Fibroblast of mammary gland (primary cell): ENCODE measurements around the gene SH3D21.

ENCODE experiments used
- DNase-seq: peaks from one replicate; pipeline ENCODE4 v3.0.0-alpha.2; 2010; ENCODE audit warnings: low read depth
- H3K4me3 ChIP-seq: 2 replicates; pipeline ENCODE4 v1.5.1; 2011; ENCODE audit warnings: low read depth, mild to moderate bottlenecking, low read length, moderate library complexity; ENCODE audit not compliant: control insufficient read depth
- TF ChIP-seq, protein P1 (sequence below): conservative IDR thresholded peaks from 2 replicates; pipeline ENCODE4 v1.5.1; 2011; ENCODE audit warnings: low read depth, low read length, inconsistent platforms; ENCODE audit not compliant: control insufficient read depth, insufficient read depth

Gene SH3D21

DNA sequence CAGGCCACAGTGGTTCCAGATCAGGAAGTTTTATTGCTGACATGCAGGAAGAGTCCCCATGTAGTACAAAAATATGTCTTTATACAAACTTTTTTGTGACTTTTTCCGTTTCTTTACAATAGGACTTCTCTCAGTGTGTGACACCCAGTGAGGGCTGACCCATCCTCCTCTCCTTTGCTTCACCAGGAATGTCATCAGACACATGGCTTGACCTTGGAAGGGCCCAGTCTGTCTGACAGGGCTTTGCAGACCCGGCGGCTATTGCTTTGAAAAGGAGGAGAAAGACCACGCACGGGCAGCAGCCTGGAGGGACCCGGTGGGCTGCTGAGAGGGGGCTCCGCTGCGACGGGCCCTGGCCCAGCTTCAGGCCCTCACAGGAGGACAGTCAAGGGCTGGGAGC, 33.4 kb downstream of the SH3D21 start:
- DNase-seq = no peak
- H3K4me3 ChIP-seq = no peak overlapping the region
- TF ChIP-seq, protein P1, sequence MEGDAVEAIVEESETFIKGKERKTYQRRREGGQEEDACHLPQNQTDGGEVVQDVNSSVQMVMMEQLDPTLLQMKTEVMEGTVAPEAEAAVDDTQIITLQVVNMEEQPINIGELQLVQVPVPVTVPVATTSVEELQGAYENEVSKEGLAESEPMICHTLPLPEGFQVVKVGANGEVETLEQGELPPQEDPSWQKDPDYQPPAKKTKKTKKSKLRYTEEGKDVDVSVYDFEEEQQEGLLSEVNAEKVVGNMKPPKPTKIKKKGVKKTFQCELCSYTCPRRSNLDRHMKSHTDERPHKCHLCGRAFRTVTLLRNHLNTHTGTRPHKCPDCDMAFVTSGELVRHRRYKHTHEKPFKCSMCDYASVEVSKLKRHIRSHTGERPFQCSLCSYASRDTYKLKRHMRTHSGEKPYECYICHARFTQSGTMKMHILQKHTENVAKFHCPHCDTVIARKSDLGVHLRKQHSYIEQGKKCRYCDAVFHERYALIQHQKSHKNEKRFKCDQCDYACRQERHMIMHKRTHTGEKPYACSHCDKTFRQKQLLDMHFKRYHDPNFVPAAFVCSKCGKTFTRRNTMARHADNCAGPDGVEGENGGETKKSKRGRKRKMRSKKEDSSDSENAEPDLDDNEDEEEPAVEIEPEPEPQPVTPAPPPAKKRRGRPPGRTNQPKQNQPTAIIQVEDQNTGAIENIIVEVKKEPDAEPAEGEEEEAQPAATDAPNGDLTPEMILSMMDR = no peak

DNA sequence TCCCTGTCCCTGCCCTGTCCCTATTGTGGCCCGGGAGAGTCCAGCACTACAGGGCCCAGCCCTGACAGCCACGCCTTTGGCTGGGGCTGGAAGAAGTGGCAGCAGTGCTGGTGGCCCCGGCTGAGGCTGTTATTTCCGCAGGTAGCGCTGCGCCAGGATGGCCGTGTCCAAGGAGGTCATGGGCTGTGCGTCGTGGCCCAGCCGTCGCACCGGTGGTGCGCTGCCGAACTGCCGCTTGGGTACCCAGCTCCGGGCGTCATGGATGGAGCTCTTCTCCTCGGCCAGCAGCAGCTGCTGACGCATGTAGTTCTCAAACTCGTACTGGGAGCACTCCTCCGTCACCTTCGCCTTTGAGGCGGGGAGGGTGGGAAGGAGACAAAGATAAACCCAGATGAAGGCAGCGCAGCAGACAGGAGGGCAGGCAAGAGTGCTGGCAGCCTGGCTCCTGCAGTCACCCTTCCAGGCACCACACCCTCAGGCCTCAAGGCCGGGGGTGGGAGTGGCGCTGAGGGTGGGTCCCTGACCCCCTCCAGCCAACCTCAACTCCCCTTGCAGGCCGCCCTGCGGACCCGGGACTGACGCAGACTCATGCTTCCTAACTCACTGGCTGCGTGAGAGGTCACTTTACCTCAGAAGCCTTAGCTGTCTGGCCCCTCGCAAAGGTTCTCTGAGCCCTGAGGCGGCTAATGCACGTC, 35.6 kb downstream of the SH3D21 start:
- TF ChIP-seq, protein P1 = no peak
- DNase-seq = no peak
- H3K4me3 ChIP-seq = no peak overlapping the region

DNA sequence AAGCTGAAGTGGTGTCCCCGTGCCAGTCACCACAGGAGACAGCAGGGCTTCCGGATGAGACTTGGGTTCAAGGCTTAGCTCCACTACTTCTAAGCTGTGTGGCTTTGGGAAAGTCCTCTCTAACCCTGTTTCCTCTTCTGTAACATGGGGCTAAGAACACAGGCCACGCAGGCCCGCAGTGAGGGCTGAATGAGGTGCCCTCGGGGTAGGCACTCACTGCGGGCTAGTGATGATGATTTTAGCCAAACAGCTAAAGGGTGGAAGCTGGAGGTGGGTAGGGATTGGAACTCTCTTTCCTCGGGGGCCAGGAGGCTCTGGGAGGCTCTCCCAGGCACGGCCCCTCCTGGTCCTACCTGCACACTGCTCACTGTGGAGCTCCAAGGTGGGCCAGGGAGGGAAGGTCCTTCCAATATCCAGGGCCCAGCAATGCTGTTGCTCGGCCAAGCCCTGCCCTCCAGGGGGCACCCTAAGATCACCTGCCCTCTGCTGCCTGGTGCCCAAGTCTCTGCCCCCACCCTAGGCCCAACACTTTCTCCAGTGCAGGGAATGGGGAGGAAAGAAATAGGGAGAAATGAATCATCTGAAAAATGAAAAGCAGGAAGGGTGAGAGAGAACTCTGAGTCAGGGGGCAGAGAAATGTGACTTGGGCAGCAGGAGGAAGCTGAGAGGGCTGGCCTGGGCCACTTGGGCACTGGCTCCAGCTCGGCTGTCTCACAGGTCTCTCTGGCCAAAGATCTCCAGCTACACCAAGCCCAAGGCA, 36.4 kb downstream of the SH3D21 start:
- H3K4me3 ChIP-seq = no peak overlapping the region
- TF ChIP-seq, protein P1 = peak; percentile 68
- DNase-seq = peak; percentile 80

DNA sequence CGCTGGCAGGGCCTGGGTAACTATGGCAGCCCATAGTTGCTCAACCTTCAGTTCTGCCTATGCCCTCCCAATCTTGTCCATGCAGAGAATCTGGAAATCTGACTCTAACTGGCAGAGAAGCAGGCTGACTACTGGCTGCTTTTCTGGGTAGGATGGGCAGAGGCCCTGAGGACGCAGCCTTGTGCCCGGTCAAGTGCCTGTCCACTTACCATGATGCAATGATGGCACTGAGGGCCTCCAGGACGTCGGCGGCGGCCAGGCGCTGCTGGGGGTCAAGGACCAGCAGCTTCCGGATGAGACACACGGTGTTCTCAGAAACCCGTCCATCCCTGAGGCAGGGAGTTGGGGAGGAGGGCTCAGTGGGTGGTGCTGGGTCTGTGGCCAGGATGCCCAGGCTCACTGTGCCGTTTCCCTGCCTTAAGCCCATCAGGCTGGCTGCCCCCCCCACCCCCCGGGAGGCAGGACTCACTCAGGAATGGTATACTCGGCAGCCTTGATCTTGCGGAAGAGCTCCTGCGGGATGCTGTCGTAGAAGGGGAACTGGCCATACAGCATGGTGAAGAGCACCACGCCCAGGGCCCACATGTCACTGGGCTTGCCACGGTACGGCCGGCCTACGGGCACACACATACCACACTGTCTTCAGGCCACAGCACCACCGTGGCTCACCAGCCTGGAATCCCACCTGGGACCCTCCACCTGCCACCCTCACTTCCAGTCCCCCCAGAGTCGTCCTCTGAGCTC, 37.7 kb downstream of the SH3D21 start:
- no peak for DNase-seq
- no peak overlapping the region for H3K4me3 ChIP-seq
- TF ChIP-seq, protein P1 = no peak

DNA sequence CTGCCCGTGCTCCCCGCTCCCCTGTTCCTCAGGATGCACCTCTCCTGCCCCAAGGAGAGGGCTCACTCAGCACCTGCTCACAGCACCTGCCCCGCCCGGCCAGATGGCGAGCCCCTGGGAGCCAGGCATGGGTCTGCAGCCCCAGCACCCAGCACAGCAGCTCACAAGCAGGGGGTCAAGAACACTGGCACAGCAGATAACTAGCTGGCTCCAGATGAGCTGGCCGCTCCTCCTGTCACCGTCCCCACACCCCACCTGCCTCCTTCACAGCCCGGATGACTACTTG, 38.2 kb downstream of the SH3D21 start:
- DNase-seq = no peak
- TF ChIP-seq, protein P1 = no peak

DNA sequence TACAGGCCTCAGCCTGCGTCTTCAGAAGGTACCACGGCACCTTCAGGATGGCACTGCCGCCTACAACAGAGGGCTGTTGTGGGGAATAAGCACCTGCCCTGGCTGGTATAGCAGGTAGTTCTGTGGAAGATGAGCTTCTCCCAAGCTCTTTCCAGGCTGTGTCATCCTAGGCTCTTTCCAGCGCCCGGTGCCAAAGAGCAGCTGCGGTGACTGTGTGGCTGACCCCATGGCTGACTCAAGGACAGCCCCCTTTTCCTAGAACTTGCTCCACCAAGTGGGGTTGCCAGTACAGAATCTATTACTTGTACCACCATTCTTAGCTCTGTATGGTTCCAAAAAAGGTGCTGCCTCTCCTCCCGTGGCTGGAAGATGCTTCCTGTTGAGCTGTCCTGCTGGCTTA, 39.2 kb downstream of the SH3D21 start:
- H3K4me3 ChIP-seq = no peak overlapping the region
- DNase-seq = no peak
- TF ChIP-seq, protein P1 = no peak

More for the DNA sequence above, 38.2 kb downstream of the SH3D21 start:
- no peak overlapping the region for H3K4me3 ChIP-seq
